ELR (cell line): ENCODE measurements around the gene UBE2U.

Experiments
- DNase-seq: peaks from one replicate; pipeline ENCODE4 v3.0.0-alpha.2; 2015; ENCODE audit warnings: low read depth

UBE2U gene

GRCh38 chr1:64295136-64295535, 91.7 kb downstream of the UBE2U start:
- no peak for DNase-seq

- DNase-seq = peak; percentile 8
These were observed 92.1 kb downstream of the UBE2U start for GRCh38 chr1:64295561-64295960.

- DNase-seq = no peak
These were observed 93.0 kb downstream of the UBE2U start for GRCh38 chr1:64296459-64296858.

DNA sequence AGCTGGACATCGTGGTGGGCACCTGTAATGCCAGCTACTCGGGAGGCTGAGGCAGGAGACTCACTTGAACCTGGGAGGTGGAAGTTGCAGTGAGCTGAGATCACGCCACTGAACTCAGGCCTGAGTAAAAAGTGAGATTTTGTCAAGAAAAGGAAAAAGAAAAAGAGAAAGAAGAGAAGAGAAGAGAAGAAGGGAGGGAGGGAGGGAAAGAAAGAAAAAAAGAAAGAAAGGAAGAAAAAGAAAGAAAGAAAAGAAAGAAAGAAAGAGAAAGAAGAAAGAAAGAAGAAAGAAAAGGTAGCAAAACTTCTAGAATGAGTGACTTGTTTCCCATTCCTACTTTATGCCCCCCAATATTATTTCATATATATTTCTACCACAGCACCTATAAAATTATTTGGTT, 98.8 kb downstream of the UBE2U start:
- DNase-seq = no peak

- peak; percentile 76 for DNase-seq
These were observed 99.5 kb downstream of the UBE2U start for GRCh38 chr1:64302971-64303370.

DNA sequence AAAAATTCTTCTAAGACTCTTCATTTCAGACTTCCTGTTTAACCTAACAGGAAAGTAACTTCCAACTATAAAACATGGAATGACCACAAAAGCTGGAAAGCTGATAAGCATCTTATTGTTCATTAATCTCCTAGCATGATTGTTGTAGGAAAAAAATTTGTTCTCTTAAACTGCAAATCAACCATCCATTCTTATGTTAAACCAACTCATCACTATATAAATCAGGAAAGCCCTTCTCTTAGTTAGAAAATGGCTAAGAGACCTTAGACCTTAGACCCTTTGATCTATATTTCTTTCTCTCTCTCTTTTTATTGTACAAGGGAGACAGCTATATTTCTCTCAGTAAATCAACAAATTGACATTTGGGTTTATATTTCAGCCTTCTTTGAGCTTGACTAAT, 101.4 kb downstream of the UBE2U start:
- peak; percentile 8 for DNase-seq

GRCh38 chr1:64308866-64309265, 105.4 kb downstream of the UBE2U start:
- DNase-seq = no peak

GRCh38 chr1:64309431-64309831, 106.0 kb downstream of the UBE2U start:
- no peak for DNase-seq

DNA sequence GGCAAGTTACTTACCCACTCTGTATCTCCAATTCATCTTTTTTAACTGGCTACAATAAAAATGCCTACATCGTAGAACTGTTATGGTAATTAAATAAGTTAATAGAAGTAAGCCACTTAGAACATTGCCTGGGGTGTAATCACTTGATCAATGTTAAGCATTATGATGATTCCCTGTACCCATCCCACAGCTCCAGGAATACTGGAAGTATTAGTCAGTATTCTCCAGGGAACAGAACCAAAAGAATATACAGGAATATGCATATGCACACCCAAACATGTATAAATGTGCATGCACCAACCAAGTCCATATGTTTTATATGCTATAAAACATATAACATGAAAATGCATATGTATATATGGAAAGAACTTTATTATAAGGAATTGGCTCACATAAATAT, 107.3 kb downstream of the UBE2U start:
- DNase-seq = no peak

- DNase-seq = no peak
These were observed 109.0 kb downstream of the UBE2U start for GRCh38 chr1:64312431-64312830.

DNA sequence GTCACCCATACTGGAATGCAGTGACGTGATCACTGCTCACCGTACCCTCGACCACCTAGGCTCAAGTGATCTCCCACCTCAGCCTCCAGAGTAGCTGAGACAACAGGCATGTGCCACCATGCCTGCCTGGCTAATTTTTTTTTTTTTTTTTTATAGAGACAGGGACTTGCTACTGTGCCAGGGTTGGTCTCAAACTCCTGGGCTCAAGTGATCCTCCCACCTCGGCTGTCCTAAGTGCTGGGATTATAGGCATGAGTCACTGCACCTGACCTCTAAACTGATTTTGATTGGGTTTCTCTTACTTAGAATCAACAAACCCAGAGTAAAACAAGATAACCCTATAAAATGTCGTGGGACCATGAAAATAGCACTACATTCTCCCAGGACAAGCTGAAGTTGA, 112.0 kb downstream of the UBE2U start:
- DNase-seq = no peak
